SU-DHL-6 (cell line): ENCODE measurements around the gene NT5C2.

Experiments used
- CTCF ChIP-seq: fragments of 200-600 bp; sonication (generic); IDR thresholded peaks from one replicate; pipeline ENCODE4 v1.5.1; 2017; ENCODE audit warnings: antibody characterized with exemption, mild to moderate bottlenecking, low read length, moderate library complexity; ENCODE audit not compliant: insufficient read depth, poor library complexity, severe bottlenecking
- EZH2phosphoT487 ChIP-seq: fragments of 200-600 bp; sonication (generic), shearing (Covaris generic); conservative IDR thresholded peaks from 2 replicates; pipeline ENCODE4 v1.6.1; 2018; ENCODE audit warnings: mild to moderate bottlenecking, antibody characterized with exemption, low read length, moderate library complexity, mixed read lengths

DNA sequence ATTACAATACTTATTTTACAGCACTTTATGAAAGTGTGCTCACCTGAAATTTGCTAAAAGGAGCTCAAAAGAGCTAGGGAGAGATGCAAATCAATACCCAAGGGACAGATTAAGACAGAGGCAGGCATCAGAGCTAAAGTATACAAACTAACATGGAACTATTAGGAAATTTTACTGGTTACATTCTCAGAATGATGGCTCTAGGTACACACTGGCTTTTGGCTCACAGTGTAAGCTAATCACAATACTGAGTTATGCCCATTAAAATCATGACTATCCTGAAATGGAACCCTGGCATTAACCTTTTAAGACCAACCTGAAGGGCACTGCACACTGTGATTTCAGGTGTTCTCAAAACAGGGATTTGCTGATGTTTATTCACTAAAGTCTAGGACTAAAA lies 98.1 kb downstream of the NT5C2 start:
- TF ChIP-seq CTCF (no peak), EZH2phosphoT487 (no peak)
